A549 treated with GW870086 at 1 μM for 4 hours (cell line): ENCODE results near the gene TPRN. TPM values are rescaled to one million over a fixed set of nuclear protein-coding genes. Genes with fewer than 3 reads are reported as not detected.

Source experiments
- total RNA-seq: library from RNA; stranded (reverse); fragments of 200-300 nt; extraction: Qiagen RNA extraction; gene quantifications from 5 replicates; pipeline ENCODE4 v1.2.3, GENCODE V29; 2022; ENCODE audit warnings: low read depth

The TPRN gene, protein sequence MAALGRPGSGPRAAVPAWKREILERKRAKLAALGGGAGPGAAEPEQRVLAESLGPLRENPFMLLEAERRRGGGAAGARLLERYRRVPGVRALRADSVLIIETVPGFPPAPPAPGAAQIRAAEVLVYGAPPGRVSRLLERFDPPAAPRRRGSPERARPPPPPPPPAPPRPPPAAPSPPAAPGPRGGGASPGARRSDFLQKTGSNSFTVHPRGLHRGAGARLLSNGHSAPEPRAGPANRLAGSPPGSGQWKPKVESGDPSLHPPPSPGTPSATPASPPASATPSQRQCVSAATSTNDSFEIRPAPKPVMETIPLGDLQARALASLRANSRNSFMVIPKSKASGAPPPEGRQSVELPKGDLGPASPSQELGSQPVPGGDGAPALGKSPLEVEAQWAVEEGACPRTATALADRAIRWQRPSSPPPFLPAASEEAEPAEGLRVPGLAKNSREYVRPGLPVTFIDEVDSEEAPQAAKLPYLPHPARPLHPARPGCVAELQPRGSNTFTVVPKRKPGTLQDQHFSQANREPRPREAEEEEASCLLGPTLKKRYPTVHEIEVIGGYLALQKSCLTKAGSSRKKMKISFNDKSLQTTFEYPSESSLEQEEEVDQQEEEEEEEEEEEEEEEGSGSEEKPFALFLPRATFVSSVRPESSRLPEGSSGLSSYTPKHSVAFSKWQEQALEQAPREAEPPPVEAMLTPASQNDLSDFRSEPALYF
- 6.8 to 10.6 TPM (median 9.0 TPM) in 5 replicates for total RNA-seq

DNA sequence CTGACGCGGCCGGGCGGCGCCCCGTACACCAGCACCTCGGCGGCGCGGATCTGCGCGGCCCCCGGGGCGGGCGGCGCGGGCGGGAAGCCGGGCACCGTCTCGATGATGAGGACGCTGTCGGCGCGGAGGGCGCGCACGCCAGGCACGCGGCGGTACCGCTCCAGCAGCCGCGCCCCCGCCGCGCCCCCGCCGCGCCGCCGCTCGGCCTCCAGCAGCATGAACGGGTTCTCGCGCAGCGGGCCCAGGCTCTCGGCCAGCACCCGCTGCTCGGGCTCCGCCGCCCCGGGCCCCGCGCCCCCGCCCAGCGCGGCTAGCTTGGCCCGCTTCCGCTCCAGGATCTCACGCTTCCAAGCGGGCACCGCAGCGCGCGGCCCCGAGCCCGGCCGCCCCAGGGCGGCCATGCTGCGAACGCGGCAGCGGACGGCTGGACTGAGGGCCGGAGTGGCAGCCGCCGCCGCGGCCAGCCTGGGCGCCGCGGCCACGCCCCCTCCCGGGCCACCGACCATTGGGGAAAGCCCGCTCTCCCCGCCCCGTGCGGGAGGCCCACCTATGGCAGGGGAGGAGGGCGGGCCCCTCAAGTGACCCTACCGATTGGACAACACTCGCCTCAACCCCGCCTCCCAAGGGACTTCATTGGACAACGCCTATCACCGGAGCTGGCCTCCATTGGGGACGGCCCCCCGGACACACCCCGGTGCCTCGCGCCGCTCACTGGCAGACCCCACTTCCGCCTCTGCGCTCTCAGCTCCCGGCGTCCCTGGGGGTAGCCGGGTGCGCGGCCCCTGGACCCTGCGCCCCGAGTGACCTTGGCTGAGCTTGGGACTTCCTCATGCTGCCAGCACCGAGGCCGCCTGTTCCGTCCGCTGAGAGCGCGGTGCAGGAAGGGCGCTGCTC, at the start of gene TPRN:
TSS of gene TPRN (minus strand) at position 431 of the 894 bp plus-strand sequence. CDS start at position 401, 30 bp downstream.

DNA sequence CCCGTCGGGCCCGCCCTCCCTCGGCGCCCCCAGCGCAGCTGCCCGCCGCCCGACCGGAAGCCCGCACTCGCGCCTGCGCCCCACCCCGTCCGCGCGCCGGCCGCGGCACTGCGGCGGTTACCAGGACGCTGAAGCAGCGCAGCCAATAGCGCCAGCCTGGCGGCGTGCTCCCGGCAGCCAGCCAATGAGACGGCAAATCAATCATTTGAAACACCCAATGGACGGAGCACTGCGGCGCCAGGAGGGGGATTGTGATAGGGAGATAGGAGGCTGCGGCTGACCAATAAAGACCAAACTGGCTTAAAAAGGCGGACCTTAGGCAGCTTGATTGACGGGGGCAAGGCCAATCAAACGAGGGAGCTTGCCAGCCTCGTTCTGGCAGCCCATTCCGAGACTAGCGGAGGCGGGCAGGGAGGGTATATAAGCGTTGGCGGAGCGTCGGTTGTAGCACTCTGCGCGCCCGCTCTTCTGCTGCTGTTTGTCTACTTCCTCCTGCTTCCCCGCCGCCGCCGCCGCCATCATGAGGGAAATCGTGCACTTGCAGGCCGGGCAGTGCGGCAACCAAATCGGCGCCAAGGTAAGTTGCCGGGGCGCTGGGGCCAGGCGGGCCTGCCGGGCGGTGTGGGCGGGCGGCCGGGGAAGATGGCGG, 40.4 kb upstream of the TPRN start, which contains the start of gene TUBB4B:
TSS of gene TUBB4B (plus strand) at position 447 of the 649 bp plus-strand sequence. CDS start at position 521, 74 bp downstream.

DNA sequence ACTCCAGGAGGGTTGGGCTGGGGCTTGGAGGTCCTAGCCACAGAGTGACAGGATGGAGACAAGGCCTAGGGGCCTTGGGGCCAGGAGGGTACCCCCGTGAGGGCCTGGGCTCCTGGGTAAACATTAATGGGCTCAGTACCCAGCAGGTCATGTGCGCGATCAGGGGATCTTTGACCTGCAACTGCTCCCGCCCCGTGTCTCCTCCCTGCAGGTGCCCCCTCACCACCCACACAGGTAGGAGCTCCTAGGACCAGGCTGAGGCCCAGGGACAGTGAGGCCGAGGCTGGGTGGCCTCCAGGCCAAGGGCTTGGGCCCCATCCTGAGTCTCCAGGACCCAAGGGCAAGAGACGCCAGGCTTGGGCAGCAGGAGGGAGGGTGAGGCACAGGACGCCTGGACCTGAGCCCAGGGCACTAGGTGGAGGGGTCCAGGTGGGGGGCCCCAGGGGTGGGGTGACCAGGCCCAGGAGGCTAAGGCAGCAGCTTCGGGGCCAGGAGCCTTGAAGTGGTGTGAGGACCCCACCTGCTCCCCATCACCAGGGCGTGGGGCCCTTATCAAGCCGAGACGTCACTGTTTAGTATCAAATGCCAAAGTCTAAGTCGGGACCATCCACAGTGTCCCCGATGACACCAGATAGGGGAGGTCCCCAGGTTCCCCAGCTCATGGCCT, 30.3 kb upstream of the TPRN start, which contains the start of gene SLC34A3:
TSS of gene SLC34A3 (plus strand) at position 197 of the 667 bp plus-strand sequence. CDS start 802 bp downstream, outside the sequence.

DNA sequence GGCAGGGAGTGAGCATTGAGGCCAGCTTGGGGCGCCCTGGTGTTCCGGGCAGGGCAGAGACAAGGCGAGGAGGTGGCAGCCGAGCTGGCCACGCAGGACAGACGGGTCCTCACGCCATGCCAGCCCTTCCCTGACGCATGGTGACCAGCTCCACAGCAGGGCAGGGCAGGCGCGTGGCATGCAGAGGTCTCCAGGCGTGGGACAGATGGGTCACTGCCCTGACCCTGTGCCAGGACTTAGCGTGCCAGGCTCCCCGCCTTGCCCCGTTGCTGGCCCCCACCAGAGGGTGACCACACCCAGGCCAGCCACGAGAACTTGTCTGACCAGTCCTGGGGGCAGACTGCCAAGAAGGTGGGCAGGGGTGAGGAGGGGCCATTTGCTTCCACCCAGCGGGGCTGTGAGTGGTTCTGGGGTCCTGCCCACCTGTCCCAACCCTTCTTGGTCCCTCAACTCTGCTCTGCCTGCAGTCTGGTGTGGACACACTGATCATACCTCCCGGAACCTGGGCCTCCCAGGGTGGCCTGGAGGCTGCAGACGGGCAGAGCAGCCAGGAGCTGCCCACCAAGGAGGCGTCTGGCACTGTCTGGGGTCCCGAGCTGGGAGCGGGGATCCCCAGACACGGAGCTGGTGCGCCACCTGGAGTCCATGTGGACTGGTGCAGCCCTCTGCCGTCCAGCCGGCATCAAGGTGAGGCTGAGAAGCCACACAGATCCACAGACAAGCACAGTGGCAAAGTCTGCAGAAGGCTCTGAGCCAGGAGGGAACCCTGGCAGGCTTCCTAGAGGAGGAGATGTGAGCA, 26.7 kb upstream of the TPRN start, which contains the start of gene RNF224:
TSS of gene RNF224 (plus strand) at position 449 of the 799 bp plus-strand sequence. CDS start 834 bp downstream, outside the sequence.

DNA sequence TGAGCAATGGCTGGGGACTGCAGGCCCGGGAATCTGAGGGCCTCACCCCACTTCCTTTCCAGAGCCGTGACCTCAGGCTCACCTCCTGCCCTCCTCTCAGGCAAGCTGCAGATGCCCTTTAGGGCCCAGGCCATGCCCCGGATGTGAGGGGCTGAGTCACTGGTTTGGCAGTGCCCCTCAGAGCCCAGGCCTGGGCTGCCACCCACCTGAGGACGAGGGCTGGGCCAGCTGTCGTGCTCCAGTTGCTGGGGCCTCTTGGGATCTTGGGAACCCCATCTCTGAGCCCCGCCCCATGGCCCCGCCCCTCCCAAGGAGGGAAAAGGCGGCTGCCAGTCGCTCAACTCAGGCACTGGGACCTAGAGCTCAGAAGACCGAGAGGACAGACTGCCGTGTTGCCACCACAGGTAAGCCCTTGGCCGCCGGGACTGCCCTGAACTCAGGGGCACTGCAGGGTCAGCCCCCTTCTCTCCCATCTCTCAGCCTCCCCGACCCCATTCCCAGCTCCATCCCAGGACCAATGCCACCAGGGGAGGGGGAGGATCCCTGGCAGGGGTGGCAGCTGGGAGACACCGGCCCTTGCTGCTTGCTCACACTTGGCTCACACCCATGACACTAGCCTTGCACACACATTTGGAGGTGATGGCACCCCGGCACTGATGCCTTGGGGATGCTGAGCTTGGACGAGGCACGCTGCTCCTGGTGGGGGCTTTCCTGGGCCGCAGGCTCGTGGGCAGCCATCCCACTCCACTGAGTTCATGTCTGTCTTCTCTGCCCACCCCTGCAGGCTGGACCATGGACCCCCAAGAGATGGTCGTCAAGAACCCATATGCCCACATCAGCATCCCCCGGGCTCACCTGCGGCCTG, 24.5 kb upstream of the TPRN start, which contains the start of gene CYSRT1:
TSS of gene CYSRT1 (plus strand) at position 345 of the 865 bp plus-strand sequence. CDS start at position 793, 448 bp downstream.

DNA sequence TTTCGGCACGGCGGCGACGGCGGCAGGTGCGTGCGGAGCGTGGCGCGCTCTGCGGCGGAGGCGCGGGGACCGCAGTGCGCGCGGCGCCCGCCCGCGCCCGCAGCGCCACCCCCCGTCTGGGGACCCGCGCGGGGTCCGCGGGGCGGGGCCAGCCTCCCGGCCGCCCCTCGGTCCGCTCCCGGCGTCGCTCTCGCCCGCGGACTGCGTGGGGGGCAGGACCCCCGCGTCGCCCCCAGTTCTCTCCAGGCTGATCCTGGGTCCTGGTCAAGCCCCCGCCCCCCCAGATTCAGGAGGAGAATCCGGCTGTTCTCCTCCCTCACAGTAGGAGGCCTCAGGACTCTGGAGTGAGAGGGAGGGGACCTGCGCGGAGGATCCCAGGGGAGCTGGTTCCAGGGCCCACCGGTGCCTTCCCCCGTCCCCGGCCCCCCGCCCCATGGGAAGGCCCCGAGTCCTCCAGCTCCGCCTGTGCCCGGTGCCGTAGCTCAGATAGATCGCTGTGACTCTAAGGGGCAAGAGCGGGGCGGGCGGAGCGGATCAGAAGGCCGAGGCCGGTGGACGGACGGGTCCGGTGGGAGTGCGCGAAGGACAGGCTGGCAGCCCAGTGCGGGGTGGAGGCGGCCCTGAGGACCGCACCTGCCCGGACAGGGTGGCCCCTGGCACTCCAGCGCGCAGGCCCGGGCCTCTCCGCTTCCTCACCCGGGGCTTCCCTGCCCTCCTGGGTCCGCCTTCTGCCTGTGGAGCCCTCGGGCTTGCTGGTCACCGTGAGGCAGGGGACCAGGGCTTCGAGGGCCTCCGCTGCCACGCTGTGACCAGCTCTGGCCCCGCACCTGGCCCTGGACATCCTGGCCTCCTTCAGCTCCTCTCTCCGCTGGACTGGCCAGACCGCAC, 21.9 kb upstream of the TPRN start, which contains the start of gene RNF208:
TSS of gene RNF208 (minus strand) at position 51 of the 888 bp plus-strand sequence. CDS start 1,028 bp downstream, outside the sequence.

DNA sequence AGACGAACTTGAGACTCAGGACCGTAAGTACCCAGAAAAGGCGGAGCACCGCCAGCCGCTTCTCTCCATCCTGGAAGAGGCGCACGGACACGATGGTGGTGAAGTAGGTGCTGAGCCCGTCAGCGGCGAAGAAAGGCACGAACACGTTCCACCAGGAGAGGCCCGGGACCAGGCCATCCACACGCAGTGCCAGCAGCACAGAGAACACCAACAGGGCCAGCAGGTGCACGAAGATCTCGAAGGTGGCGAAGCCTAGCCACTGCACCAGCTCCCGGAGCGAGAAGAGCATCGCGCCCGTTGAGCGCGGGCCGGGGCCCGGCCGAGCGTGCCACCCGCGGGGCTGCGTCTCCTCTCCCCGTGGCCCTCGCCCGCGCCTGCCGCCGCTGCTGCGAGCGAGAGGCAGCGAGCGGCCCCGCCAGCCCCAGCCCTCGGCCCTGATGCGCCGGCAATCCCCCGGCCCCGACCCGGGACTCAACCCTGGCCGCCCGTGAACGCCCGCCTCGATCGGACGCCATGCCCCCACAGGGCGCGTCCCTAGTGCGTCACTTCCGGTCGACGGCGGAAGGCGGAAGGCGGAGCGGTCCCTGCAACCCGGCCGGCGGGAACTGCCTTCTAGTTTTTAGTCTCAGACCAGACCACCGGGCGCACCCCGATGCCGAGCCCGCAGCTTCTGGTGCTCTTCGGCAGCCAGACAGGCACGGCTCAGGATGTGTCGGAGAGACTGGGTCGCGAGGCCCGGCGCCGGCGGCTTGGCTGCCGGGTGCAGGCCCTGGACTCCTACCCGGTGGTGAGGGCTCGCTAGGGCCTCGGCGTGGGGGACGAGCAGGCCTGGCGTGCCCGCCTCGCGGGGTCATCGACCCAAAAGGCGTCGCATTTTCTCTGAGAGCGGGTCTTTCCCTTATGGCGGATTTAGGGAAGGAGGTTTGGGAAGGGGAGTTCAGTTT, 4.9 kb upstream of the TPRN start, which contains the start of the genes NDOR1 and TMEM203:
TSS of gene NDOR1 (plus strand) at position 575 of the 944 bp plus-strand sequence. CDS start at position 653, 78 bp downstream.
TSS of gene TMEM203 (minus strand) at position 523 of the 944 bp plus-strand sequence. CDS start at position 289, 234 bp downstream.

DNA sequence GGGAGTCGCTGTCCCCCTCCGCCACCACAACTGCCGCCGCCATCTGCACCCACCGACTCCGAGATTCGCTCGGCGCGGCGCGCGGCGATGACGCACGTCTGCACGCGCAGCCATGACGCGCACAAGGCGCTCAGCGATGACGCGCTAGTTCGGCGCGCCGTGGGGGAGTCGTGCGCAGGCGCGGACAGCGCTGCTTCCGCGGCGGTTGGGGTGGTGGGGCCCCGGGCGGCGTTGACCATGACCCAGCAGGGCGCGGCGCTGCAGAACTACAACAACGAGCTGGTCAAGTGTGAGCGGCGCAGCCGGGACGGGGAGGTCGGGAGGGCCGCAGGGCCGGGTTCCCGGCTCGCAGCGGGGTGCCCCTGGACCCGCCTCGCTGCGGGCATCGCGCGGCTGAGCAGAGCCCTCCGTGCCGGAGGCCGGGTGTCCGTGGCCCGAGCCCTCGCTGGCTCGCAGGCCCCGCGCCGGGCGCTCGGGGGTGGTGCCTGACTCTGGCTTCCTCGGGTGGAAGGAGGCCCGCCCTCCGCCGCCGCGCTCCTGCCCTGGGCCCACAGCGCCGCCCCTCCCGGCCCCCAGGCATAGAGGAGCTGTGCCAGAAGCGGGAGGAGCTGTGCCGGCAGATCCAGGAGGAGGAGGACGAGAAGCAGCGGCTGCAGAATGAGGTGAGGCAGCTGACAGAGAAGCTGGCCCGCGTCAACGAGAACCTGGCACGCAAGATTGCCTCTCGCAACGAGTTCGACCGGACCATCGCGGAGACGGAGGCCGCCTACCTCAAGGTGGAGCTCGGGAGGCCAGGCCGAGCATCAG, 11.8 kb downstream of the TPRN start, which contains the start of the genes ANAPC2 and SSNA1:
TSS of gene ANAPC2 (minus strand) at position 71 of the 807 bp plus-strand sequence. CDS start at position 43, 28 bp downstream.
TSS of gene SSNA1 (plus strand) at position 187 of the 807 bp plus-strand sequence. CDS start at position 238, 51 bp downstream.

DNA sequence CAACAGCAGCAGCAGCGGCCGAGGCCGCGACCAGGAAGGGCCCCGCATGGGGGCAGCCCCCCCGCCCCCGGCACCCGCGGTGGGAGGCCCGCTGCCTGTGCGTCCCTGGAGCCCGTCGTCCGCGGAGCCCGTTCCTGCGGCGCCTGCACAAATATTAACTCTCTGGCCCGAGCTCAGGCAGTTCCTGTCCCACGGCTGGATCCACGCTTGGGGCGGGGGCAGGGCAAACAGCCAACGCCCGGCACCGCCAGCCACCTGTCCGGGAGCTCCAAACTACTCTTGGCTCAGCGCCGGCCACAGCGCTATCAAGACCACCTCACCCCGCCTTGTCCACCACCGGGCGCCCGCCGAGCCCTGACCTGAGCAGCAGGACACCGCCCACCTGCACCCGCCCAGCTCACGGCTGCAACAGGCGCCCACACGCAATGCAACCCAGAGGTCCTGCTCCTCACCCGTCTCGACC, 30.6 kb downstream of the TPRN start, which contains the start of gene LRRC26:
TSS of gene LRRC26 (minus strand) at position 156 of the 463 bp plus-strand sequence. CDS start at position 48, 108 bp downstream.

Other genes starting within 250 kb of the TPRN start
- gene LCN12, start 248.5 kb downstream of the TPRN start, total RNA-seq, result 0.80 to 1.6 TPM (median 1.3 TPM) in 5 replicates
- 0.57 to 0.68 TPM (median 0.66 TPM) in 3 of 5 replicates, not detected in the others for gene PTGDS, start 223.2 kb downstream of the TPRN start, total RNA-seq
- 0.07 to 0.08 TPM (median 0.08 TPM) in 3 of 5 replicates, not detected in the others for gene LCNL1, start 217.7 kb downstream of the TPRN start, total RNA-seq
- gene PAXX, start 208.3 kb downstream of the TPRN start, total RNA-seq, result 47.9 to 81.3 TPM (median 74.1 TPM) in 5 replicates
- 3.3 to 5.1 TPM (median 4.8 TPM) in 5 replicates for gene CLIC3, start 204.2 kb downstream of the TPRN start, total RNA-seq
- 21.4 to 27.7 TPM (median 25.4 TPM) in 5 replicates for gene ABCA2, start 172.5 kb downstream of the TPRN start, total RNA-seq
- 0.06 TPM in 1 of 5 replicates, not detected in the others for gene FUT7, start 168.7 kb downstream of the TPRN start, total RNA-seq
- 44.4 to 81.3 TPM (median 73.5 TPM) in 5 replicates for gene NPDC1, start 154.6 kb downstream of the TPRN start, total RNA-seq
- gene ENTPD2, start 146.7 kb downstream of the TPRN start, total RNA-seq, result 1.1 to 2.3 TPM (median 1.7 TPM) in 5 replicates
- gene SAPCD2, start 130.2 kb downstream of the TPRN start, total RNA-seq, result 14.8 to 25.2 TPM (median 21.9 TPM) in 5 replicates
- gene UAP1L1, start 123.2 kb downstream of the TPRN start, total RNA-seq, result 9.7 to 13.3 TPM (median 10.7 TPM) in 5 replicates
- gene MAN1B1, start 113.8 kb downstream of the TPRN start, total RNA-seq, result 39.8 to 52.8 TPM (median 51.9 TPM) in 5 replicates
- 81.3 to 123 TPM (median 112 TPM) in 5 replicates for gene DPP7, start 86.0 kb downstream of the TPRN start, total RNA-seq
- gene GRIN1, start 61.6 kb downstream of the TPRN start, total RNA-seq, result 0.30 to 0.61 TPM (median 0.40 TPM) in 5 replicates
- gene LRRC26, start 30.7 kb downstream of the TPRN start, total RNA-seq, result 0.70 to 2.1 TPM (median 1.2 TPM) in 5 replicates
- not detected in 5 replicates for gene TMEM210, start 28.7 kb downstream of the TPRN start, total RNA-seq
- 25.3 to 36.9 TPM (median 34.6 TPM) in 5 replicates for gene ANAPC2, start 12.2 kb downstream of the TPRN start, total RNA-seq
- gene SSNA1, start 12.1 kb downstream of the TPRN start, total RNA-seq, result 105 to 159 TPM (median 141 TPM) in 5 replicates
- 36.5 to 44.9 TPM (median 44.2 TPM) in 5 replicates for gene TMEM203, start 4.9 kb upstream of the TPRN start, total RNA-seq
- 11.7 to 17.1 TPM (median 16.5 TPM) in 5 replicates for gene NDOR1, start 5.0 kb upstream of the TPRN start, total RNA-seq
- gene RNF208, start 21.5 kb upstream of the TPRN start, total RNA-seq, result 1.4 to 2.3 TPM (median 1.8 TPM) in 5 replicates
- gene CYSRT1, start 24.4 kb upstream of the TPRN start, total RNA-seq, result 3.6 to 5.2 TPM (median 4.2 TPM) in 5 replicates
- 0.08 to 0.31 TPM (median 0.21 TPM) in 5 replicates for gene RNF224, start 26.8 kb upstream of the TPRN start, total RNA-seq
- 0.06 to 0.17 TPM (median 0.11 TPM) in 5 replicates for gene SLC34A3, start 30.2 kb upstream of the TPRN start, total RNA-seq
- gene TUBB4B, start 40.5 kb upstream of the TPRN start, total RNA-seq, result 612 to 791 TPM (median 723 TPM) in 5 replicates
- not detected in 5 replicates for gene STPG3, start 50.5 kb upstream of the TPRN start, total RNA-seq
- 45.1 to 56.7 TPM (median 55.1 TPM) in 5 replicates for gene NELFB, start 54.6 kb upstream of the TPRN start, total RNA-seq
- 19.3 to 29.7 TPM (median 27.9 TPM) in 5 replicates for gene TOR4A, start 77.0 kb upstream of the TPRN start, total RNA-seq
- 1.9 to 4.6 TPM (median 4.1 TPM) in 5 replicates for gene NRARP, start 101.5 kb upstream of the TPRN start, total RNA-seq
- 4.2 to 6.1 TPM (median 5.6 TPM) in 5 replicates for gene EXD3, start 222.4 kb upstream of the TPRN start, total RNA-seq
- gene NOXA1, start 222.7 kb upstream of the TPRN start, total RNA-seq, result 0.91 to 2.0 TPM (median 1.3 TPM) in 5 replicates
- gene ENTPD8, start 240.6 kb upstream of the TPRN start, total RNA-seq, result 0.08 to 0.31 TPM (median 0.23 TPM) in 5 replicates